Smooth muscle cell (in vitro differentiated cells): ENCODE data around the gene GJA9. TPM values are rescaled to one million over a fixed set of nuclear protein-coding genes. Genes with fewer than 3 reads are reported as not detected.
"Not testable (repeated sequence)": the region's sequence is repeated elsewhere in the genome, so short reads cannot be mapped to it uniquely, and the experiment has no call there.

Experiments used
- DNase-seq: peaks from one replicate; lab custom pipeline; 2025; ENCODE audit not compliant: unreplicated experiment; lab: John Stamatoyannopoulos, UW
- H2AFZ ChIP-seq: fragments of 200-600 bp; sonication (generic); 2 replicates; pipeline ENCODE4 v1.6.0; 2016; ENCODE audit warnings: antibody characterized with exemption, low read depth, mild to moderate bottlenecking
- H3F3A ChIP-seq: fragments of 200-600 bp; sonication (generic); 2 replicates; pipeline ENCODE4 v1.6.0; 2017; ENCODE audit warnings: antibody characterized with exemption, low read depth
- H3K27ac ChIP-seq: fragments of 200-600 bp; sonication (generic); 2 replicates; pipeline ENCODE4 v1.5.1; 2016; ENCODE audit warnings: low read depth, mild to moderate bottlenecking
- H3K27me3 ChIP-seq: fragments of 200-600 bp; sonication (generic); 2 replicates; pipeline ENCODE4 v1.6.1; 2016; ENCODE audit warnings: low read depth, mild to moderate bottlenecking
- H3K36me3 ChIP-seq: fragments of 200-600 bp; sonication (generic); 2 replicates; pipeline ENCODE4 v1.5.1; 2016; ENCODE audit warnings: low read depth
- H3K4me1 ChIP-seq: fragments of 200-600 bp; sonication (generic); 2 replicates; pipeline ENCODE4 v1.5.1; 2016; ENCODE audit warnings: low read depth
- H3K4me2 ChIP-seq: fragments of 200-600 bp; sonication (generic); 2 replicates; pipeline ENCODE4 v1.6.0; 2016; ENCODE audit warnings: mild to moderate bottlenecking
- H3K4me3 ChIP-seq: fragments of 200-600 bp; sonication (generic); 2 replicates; pipeline ENCODE4 v1.5.1; 2016; ENCODE audit warnings: mild to moderate bottlenecking
- H3K79me2 ChIP-seq: fragments of 200-600 bp; sonication (generic); 2 replicates; pipeline ENCODE4 v1.6.0; 2016; ENCODE audit warnings: low read depth, mild to moderate bottlenecking
- H3K9ac ChIP-seq: fragments of 200-600 bp; sonication (generic); 2 replicates; pipeline ENCODE4 v1.6.0; 2016; ENCODE audit warnings: low read depth
- H3K9me3 ChIP-seq: fragments of 200-600 bp; sonication (generic); replicated peaks from 2 replicates; pipeline ENCODE4 v1.5.1; 2016; ENCODE audit warnings: low read depth
- H4K20me1 ChIP-seq: fragments of 200-600 bp; sonication (generic); 2 replicates; pipeline ENCODE4 v1.6.0; 2016; ENCODE audit warnings: low read depth
- WGBS: methylation state at CpG from one replicate; pipeline ENCODE4 v1.1.7; 2016; ENCODE audit warnings: low lambda C conversion rate; 5-methylcytosine and 5-hydroxymethylcytosine counted together
- polyA plus RNA-seq: library from polyadenylated mRNA; unstranded; fragments of >200 nt; fragmentation: Nextera tagmentation; extraction: Ambion mirVana; gene quantifications from 2 replicates; pipeline ENCODE4 v1.2.1, GENCODE V29; 2016
- total RNA-seq: library from RNA; depleted of rRNA; stranded (reverse); fragments of >200 nt; gene quantifications from 2 replicates; pipeline ENCODE4 v1.2.3, GENCODE V29; 2014
- TF ChIP-seq, protein P1 (sequence below): fragments of 200-600 bp; sonication (generic); IDR thresholded peaks from 2 replicates; pipeline ENCODE4 v1.5.1; 2017; ENCODE audit warnings: borderline replicate concordance, mild to moderate bottlenecking, antibody characterized with exemption; ENCODE audit not compliant: insufficient read depth, poor library complexity, severe bottlenecking

GJA9 gene
- total and polyA plus RNA-seq, 2 experiments from 2014 or later, result not detected

GRCh38 chr1:38839363-38839762 lies 42.0 kb downstream of the GJA9 start:
- Histone ChIP-seq H3K27me3 (no peaks in the 10 kb centered on the region), H3K79me2 (no peaks in the 10 kb centered on the region), H3F3A (peaks cover 3% of the 10 kb centered on the region), H3K4me2 (no peak overlapping the region), H4K20me1 (peaks cover 27% of the 10 kb centered on the region), H3K9me3 (no peaks in the 10 kb centered on the region), H3K9ac (no peak overlapping the region), H3K4me3 (no peak overlapping the region), H3K27ac (no peak overlapping the region), H3K4me1 (no peaks in the 10 kb centered on the region), H3K36me3 (peaks cover 7% of the 10 kb centered on the region), H2AFZ (no peak overlapping the region)
- TF ChIP-seq, protein P1, sequence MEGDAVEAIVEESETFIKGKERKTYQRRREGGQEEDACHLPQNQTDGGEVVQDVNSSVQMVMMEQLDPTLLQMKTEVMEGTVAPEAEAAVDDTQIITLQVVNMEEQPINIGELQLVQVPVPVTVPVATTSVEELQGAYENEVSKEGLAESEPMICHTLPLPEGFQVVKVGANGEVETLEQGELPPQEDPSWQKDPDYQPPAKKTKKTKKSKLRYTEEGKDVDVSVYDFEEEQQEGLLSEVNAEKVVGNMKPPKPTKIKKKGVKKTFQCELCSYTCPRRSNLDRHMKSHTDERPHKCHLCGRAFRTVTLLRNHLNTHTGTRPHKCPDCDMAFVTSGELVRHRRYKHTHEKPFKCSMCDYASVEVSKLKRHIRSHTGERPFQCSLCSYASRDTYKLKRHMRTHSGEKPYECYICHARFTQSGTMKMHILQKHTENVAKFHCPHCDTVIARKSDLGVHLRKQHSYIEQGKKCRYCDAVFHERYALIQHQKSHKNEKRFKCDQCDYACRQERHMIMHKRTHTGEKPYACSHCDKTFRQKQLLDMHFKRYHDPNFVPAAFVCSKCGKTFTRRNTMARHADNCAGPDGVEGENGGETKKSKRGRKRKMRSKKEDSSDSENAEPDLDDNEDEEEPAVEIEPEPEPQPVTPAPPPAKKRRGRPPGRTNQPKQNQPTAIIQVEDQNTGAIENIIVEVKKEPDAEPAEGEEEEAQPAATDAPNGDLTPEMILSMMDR, result no peak
- DNase-seq, result no peak
- WGBS, result 96% methylated on average over 9 of the region's 9 CpGs

DNA sequence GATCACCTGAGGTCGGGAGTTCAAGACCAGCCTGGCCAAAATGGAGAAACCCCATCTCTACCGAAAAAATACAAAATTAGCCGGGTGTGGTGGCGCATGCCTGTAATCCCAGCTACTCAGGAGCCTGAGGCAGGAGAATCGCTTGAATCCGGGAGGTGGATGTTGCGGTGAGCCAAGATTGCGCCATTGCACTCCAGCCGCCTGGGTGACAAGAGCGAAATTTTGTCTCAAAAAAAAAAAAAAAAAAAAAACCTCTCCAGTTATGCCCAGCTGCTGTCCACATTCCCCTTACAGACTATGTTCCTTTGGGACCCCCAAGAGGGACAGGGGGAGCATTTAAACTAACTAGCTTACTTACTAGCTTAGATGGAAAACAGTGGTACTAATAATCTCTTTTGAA lies 45.1 kb downstream of the GJA9 start:
- not testable (repeated sequence) for H3F3A ChIP-seq, H3K27me3 ChIP-seq, H3K9ac ChIP-seq, H2AFZ ChIP-seq, H3K4me2 ChIP-seq, H3K4me3 ChIP-seq, H3K9me3 ChIP-seq, H4K20me1 ChIP-seq, H3K79me2 ChIP-seq, H3K27ac ChIP-seq, H3K4me1 ChIP-seq, DNase-seq, H3K36me3 ChIP-seq
- WGBS, result 95% methylated on average over 10 of the region's 10 CpGs

- peaks cover 3% of the 10 kb centered on the region for H4K20me1 ChIP-seq
- H3F3A ChIP-seq, result peaks cover 3% of the 10 kb centered on the region
- H3K79me2 ChIP-seq, result no peaks in the 10 kb centered on the region
- H3K4me1 ChIP-seq, result no peaks in the 10 kb centered on the region
- TF ChIP-seq, protein P1, result peak; percentile 85
- no peak overlapping the region for H3K4me2 ChIP-seq
- H3K9me3 ChIP-seq, result no peaks in the 10 kb centered on the region
- no peak for DNase-seq
- peaks cover 5% of the 10 kb centered on the region for H3K36me3 ChIP-seq
- H3K9ac ChIP-seq, result no peak overlapping the region
- H3K4me3 ChIP-seq, result no peak overlapping the region
- no peak overlapping the region for H2AFZ ChIP-seq
- H3K27me3 ChIP-seq, result peaks cover 13% of the 10 kb centered on the region
- H3K27ac ChIP-seq, result no peak overlapping the region
- 52% methylated on average over 3 of the region's 3 CpGs for WGBS
Observed at GRCh38 chr1:38834937-38835827, 46.2 kb downstream of the GJA9 start.

- Histone ChIP-seq H4K20me1 (no peaks in the 10 kb centered on the region), H3F3A (peaks cover 3% of the 10 kb centered on the region), H3K9me3 (no peaks in the 10 kb centered on the region), H3K27me3 (peaks cover 16% of the 10 kb centered on the region), H3K27ac (no peak overlapping the region), H3K4me3 (no peak overlapping the region), H3K9ac (no peak overlapping the region), H3K36me3 (peaks cover 5% of the 10 kb centered on the region), H3K4me2 (no peak overlapping the region), H3K79me2 (no peaks in the 10 kb centered on the region), H3K4me1 (no peaks in the 10 kb centered on the region), H2AFZ (no peak overlapping the region)
- TF ChIP-seq, protein P1, result no peak
- DNase-seq, result no peak
- 94% methylated on average over 3 of the region's 3 CpGs for whole genome bisulfite sequencing
Observed at GRCh38 chr1:38834221-38834782, 47.1 kb downstream of the GJA9 start.
